GM19043 (cell line): ENCODE data around the gene F3.
"Not testable (repeated sequence)": the region's sequence is repeated elsewhere in the genome, so short reads cannot be mapped to it uniquely, and the experiment has no call there.

ENCODE experiments used
- ATAC-seq: cut with Tn5 transposase; IDR thresholded peaks from one replicate; pipeline ENCODE4 v1.9.1; 2021; ENCODE audit warnings: low read depth; ENCODE audit not compliant: unreplicated experiment

F3 gene

DNA sequence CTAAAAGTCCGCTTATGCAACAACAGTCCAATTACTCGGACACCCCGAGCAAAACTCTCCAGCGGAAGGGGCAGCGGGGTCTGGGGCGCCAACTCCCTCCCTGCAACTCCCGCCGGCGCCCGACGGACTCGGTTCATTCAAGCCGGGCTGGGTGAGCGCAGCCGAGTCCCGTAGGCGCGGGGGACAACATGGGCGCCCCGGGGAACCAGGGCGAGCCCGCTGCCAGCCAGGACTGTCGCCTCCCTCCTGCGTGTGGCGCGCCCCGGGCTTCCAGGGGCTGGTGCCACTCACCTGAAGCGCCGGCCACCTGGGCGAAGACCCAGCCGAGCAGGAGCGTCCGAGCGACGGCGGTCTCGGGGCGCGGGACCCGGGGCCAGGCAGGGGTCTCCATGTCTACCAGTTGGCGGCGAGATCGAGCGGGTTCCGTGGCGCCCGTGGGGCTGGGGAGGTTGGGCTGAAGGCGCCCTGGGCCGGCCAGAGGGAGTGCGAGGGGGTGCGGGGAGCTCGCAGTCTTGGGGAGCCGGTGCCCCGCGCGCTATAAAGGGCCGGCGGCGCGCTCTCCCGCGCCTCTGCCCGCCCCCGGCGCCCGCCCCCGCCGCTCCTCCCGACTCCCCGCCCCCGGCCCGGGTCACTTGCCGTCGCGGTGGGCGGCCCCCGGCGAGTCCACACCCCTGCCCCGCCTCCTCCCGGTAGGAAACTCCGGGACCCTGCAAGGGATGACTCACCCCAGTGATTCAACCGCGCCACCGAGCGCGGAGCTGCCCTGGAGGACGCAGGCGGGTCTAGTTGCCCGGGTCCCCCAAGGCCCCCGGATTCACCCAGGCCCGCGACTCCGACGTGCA is at the start of gene F3:
Gene F3, minus strand, starts transcription at position 514 of the 842 bp plus-strand sequence. Its CDS starts 123 bp downstream, at position 391.
- peak; percentile 75 for ATAC-seq

DNA sequence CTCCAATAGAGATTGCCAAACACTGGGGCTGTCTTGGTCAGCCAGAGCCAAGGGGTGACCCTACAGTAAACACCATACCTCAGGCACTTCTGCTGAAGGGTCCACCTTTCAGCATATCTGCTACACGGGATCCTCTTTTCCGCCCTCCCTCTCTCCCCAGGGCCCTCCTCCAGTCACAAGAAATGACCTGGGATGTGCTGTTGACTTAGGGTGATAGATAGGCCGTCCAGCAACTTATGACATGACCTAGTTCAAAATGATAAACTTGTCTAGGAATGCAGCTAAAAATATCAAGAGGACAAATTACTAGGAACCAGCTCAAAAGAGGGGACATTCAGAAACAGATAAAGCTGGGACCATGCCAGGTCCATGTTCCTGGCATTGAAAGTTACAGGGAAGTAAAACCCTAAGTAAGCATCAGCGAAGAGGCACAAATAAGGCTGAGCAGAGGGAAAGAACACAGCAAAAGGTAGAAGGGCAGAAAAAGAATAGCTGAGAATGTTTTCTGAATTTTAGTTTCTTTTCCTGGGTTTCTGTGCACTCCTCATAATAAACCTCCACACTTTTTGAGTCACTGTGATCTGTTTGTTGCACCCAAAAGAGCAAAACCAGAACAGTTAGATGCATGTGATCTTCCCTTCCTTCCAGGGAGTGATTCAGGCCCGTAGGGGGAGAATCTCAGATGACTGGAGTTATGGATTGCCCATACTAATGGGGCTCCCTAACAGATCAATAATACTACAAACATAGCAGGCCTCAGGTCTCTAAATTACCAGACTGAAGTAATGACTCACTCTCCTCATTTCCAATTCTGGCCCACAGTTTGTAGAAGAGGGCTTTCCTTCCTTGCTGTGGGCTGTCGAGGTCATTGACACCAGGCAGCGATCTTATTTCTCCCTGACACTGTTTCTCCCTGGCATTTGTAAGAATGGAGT is 48.9 kb upstream of the F3 start:
- ATAC-seq = no peak

DNA sequence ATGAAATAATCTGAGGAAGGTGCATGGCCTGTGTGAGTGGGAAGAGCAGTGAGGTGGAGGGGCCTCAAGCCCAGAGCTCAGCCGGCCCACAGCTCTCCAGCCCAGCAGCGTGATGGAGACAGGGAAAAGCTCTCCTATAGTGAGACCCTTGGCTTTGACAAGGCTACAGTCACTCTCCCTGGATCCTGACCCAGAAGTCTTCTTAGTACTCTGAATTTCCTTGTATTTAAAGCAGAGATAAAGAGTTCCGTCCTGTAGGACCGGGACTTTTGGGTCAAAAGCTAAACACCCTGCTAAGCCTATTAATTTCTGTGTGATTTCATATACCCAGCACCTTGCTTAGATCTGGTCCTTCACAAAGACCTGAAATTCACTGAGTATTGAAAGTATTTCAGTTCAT is 48.2 kb upstream of the F3 start:
- ATAC-seq = no peak

DNA sequence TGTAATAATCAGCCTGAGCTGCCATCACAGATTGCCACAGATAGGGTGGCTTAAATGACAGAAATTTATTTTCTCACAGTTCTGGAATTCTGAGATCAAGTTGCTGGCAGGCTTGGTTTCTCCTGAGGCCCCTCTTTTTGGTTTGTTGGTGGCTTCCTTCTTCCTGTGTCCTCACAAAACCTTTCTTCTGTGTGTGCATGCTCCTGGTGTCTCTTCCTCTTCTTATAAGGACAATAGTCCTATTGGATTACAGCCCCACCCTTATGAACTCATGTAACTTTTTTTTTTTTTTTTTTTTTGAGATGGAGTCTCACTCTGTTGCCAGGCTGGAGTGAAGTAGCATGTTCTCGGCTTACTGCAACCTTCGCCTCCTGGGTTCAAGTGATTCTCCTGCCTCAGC is 41.0 kb upstream of the F3 start:
- no peak for ATAC-seq

DNA sequence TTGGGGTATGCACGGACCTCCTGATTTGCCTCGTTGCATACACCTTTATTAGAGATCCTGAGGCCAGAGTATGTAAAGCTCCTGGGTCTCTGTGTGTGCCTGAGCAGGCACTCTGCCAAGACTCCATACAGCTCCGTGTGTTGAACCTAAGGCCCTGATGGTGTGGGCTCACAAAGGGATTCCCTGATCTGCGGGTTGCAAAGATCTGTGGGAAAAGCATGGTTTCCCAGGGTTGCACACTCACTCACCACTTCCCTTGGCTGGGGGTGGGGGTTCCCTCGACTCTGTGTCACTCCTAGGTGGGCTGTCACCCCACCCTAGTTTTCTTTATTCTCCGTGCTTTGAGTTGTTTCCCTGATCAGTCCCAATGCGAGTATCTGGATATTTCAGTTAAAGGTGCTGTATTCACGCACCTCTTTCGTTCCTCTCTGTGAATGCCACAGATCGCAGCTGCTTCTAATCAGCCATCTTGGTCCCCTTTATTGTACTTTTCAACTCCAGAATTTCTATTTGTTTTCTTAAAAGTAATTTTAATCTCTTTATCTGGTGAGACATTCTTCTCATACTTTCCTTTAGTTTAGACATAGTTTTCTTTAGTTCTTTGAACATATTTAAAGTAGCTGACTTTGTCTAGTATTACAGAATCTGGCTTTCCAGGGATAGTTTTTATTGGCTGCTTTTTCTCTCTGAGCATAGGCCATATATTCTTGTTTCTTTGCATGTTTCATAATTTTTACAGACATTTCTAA is 39.0 kb upstream of the F3 start:
- ATAC-seq = no peak

DNA sequence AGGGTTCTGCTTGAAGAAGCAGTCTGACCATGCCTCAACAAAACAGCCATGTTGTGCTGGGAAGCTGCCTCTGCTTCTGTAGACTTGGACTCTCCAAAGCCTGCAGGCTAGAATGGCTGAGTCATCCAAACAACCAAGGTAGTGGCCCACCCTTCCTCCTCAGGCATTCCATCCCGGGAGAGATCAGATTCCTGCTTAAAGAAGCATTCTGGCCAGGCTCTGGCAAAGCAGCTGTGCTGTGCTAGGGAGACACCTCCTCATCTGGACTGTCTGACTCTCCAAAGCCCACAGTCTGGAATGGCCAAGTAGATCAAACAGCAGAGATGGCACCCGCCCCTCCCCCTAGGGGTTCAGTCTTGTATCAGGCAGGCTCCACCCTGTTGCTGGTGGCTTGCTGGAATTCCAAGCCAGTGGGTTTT is 38.3 kb upstream of the F3 start:
- ATAC-seq = no peak

DNA sequence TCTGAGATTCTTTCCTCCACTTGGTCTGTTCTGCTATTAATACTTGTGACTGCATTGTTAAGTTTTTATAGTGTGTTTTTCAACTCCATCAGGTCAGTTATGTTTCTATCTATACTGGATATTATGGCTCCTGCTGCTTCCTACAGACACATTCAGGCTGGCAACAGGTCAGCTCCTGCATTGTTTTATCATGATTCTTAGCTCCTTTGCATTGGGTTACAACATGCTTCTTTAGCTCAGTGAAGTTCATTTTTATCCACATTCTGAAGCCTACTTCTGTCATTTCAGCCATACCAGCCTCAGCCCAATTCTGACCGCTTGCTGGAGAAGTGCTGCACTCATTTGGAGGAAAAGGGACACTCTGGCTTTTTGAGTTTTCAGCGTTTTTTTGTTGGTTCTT is 37.3 kb upstream of the F3 start:
- no peak for ATAC-seq

DNA sequence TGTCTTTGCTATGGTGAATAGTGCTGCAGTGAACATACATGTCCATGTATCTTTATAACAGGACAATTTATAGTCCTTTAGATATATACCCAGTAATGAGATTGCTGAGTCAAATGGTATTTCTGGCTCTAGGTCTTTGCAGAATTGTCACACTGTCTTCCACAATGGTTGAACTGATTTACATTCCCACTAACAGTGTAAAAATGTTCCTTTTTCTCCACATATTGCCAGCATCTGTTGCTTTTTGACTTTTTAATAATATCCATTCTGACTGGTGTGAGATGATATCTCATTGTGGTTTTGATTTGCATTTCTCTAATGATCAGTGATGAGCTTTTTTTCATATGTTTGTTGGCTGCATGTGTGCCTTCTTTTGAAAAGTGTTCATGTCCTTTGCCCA is 32.4 kb upstream of the F3 start:
- not testable (repeated sequence) for ATAC-seq

DNA sequence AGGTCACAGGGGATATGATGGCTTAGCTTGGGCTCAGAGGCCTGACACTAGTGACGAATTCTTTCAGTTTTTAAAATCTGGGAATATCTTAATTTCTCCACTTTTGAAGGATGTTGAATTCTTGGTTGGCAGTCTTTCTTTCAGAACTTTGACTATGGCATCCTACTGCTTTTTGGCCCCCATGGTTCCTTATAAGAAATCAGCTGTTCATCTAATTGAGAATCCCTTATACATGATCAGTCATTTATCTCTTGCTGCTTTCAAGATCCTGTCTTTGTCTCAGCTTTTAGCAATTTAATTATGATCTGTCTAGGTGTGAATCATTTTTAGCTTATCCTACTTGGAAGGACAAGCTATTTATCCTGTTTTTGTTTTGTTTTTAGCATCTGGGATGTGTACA is 31.2 kb upstream of the F3 start:
- ATAC-seq = no peak

DNA sequence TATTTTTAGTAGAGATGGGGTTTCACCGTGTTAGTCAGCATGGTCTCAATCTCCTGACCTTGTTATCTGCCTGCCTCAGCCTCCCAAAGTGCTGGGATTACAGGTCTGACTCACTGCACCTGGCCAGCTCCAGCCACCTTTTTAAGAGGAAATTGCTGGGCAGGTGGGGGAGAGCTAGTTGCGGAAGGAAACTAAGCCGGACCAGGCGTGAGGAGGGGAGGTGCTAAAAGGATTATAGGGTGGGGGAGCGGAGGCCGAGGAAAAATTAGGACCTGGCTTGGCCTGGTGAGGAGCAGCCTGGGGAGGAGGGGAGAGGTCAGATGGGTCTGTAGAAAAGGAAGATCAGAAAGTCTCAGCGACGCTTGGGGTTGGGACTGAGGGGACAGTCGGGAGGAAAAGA is 29.4 kb upstream of the F3 start:
- not testable (repeated sequence) for ATAC-seq

DNA sequence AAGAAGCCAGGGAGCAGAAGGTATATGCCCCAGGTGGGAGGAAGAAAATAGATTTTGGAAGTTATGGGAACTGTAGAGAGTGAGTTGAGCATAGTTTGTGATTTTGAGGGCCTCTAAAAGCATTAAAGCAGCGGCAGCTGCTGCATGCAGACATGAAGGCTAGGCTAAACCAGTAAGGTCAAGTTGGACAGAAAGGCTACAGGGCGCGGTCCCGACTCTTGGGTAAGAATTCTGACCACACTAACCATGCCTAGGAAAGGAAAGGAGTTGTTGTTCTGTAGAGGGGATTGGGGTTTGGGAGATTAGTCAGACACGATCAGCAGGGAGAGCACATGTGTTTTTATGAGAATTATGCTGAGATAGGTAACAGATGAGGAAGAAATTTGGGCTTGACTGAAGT is 27.2 kb upstream of the F3 start:
- not testable (repeated sequence) for ATAC-seq

DNA sequence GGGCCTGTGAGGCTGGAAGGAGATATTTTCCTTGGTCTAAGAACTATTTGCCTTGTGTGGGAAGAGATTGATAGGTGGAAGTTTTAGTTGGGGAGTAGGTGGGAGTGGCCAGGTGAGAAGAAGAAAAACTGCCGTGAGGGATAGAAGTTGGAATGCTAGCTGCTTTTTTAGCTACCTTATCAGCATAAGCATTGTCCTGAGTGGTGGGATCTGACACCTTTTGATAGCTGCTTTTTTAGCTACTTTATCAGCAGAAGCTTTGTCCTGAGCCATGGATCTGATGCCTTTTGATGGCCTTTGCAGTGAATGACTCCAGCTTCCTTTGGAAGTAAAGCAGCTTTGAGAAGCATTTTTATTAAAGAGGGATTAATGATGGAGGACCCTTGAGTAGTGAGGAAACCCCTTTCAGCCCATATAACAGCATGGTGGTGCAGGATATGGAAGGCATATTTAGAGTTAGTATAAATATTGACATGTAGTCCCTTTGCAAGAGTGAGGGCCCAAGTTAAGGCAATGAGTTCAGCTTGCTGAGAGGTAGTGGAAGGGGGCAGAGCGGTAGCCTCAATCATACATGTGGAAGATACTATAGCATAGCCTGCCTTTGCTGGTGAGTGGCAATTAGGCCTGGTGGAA is 26.5 kb upstream of the F3 start:
- not testable (repeated sequence) for ATAC-seq

DNA sequence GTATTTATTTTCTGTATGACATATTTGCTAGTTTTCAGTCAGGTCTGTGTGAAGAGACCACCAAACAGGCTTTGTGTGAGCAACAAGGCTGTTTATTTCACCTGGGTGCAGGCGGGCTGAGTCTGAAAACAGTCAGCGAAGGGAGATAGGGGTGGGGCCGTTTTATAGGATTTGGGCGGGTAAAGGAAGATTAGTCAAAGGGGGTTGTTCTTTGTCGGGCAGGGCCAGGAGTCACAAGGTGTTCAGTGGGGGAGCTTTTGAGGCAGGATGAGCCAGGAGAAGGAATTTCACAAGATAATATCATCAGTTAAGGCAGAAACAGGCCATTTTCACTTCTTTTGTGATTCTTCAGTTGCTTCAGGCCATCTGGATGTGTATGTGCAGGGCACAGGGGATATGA is 24.9 kb upstream of the F3 start:
- ATAC-seq = not testable (repeated sequence)

DNA sequence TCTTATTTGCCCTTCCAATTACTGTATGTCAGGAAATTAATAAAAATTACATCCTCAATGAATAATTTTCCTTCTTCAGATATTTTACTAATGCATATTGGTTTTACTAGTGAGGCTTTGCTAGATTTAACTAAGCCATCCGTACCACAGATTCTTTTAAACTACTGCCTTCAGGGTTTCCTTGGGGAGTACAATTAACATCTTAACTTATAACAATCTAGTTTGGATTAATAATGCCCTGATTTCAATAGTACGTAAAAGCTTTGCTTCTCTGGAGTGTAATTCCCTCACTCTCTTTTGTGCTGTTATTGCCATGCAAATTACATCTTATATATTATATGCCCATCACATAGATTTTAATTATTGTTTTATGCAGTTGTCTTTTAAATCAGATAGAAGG is 24.3 kb upstream of the F3 start:
- no peak for ATAC-seq

DNA sequence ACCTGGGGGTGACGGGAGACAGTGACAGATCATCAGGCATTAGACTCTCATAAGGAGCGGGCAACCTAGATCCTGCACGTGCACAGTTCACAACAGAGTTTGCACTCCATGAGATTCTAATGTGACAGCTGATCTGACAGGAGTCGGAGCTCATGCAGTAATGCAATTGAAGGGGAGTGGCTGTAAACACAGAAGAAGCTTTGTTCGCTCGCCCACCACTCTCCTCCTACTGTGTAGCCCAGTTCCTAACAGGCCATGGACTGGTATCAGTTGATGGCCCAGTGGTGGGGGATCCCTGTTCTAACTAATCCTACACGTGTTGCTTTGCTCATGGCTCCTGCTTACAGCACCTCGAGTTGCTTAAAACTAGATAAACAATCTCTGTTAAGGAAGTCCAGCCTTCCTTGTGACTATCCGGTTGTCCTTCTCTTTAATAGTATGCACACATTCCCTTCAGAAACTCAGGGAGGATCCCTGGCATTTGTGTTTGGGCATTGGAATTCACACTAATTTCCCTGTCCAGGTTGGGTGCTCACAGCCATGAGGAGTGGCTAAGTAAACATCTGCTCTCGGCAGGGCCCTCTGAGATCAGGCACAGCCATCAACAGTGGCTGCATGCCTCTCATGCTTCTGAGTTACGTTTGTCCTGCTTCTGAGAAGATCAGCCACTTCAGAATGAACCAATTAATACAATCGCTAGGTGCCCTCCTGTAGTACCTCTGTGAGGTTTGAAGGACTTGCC is 21.1 kb upstream of the F3 start:
- ATAC-seq = no peak

DNA sequence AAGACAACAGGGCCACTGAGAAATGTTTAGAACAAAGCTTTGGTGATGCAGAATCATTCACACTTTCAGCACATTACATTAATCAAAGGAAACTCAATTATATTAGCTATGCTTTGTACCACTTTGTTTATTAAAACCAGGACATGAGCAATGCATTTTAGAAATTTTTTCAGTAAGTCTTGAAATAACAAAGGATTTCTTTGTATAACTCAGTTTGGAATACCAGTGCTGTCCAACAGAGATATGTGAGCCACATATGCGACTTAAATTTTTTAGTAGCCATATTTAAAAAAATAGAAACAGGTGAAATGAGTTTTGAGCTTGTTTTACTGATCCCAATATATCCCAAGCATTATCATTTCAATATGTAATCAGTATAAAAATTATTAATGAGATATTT is 18.8 kb upstream of the F3 start:
- ATAC-seq = no peak

DNA sequence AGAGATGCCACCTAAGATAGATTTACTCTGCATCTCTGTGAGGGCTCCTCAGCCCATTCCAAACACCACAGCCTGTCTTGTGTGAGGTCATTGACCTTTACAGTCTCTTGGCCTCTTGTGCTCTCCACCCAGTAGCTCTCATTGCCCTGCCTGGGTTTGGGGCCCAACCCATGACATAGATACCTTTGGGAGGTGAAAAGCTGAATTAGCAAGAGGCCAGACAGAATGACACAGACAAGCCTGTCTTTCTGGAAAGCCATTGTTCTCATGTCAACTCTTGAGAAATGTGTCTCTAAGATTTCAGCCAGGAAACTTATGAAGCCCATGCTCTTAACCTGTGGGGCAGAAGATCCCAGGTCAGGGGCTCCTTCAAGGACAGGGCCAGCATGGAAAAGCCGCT is 18.4 kb upstream of the F3 start:
- no peak for ATAC-seq

DNA sequence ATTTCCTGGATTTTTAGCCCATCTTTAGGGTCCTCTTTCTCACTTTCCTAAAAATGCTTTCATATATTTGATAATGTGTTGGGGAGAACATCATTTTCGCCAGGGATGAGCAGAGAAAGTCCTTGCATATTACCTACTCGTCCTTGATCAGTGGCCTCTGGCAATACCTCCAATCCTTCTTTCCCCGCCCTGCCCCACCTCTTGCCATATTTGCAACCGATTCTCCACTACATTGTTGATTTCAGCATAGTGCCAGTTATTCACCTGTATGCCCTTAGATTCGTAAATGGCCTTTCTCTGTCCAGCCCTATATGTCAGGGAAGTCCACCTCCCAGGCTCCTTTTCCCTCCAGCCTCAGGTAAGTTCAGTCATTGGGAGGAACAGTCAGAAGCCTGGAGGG is 13.5 kb upstream of the F3 start:
- ATAC-seq = no peak

DNA sequence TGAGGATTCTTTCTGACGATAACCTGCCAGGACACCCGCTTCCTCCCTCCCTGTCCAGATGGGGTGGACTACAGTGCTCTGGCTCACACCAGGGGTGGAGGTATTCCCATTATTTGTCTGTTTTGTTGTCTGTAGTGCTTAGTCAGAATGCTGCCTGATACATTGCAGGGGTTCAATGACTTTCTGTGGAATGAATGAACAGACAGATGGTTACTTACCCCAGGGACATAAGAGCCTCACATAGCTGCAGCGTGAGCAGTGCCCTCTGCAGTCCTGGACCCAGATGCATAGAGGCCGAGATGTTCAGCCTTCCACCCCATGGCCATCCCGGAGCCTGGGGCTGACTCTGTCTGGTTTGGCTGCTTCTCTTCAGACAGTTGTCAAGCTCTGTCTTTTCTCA is 13.0 kb upstream of the F3 start:
- ATAC-seq = no peak

DNA sequence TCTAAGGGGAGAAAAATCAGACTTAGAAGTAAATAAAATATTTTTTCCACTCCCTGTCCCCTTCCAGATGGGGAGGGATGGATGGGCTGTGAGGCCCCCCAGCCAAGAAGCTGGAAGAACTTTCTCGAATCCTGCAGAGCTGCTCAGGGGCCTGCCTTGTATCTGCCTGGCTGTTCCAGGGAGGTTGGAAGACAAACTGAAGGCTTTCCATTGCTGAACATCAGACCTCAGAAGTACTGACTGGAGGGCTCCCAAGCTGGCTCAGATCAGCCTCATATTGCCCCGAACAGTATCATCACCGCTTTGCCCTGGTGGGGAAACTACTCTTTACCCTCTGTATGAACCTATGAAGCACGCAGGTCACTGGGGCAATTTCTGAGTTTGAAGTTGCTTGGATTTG is 12.4 kb upstream of the F3 start:
- ATAC-seq = no peak
